ENCODE data around the gene CPXM1. TPM values are rescaled to one million over a fixed set of nuclear protein-coding genes. Genes with fewer than 3 reads are reported as not detected.
"Not testable (repeated sequence)": the region's sequence is repeated elsewhere in the genome, so short reads cannot be mapped to it uniquely, and the experiment has no call there.

The CPXM1 gene
- total RNA-seq, 4 donors from 2014 or later, result 1.9 to 7.1 (median 2.3) TPM; not detected in 1

DNA sequence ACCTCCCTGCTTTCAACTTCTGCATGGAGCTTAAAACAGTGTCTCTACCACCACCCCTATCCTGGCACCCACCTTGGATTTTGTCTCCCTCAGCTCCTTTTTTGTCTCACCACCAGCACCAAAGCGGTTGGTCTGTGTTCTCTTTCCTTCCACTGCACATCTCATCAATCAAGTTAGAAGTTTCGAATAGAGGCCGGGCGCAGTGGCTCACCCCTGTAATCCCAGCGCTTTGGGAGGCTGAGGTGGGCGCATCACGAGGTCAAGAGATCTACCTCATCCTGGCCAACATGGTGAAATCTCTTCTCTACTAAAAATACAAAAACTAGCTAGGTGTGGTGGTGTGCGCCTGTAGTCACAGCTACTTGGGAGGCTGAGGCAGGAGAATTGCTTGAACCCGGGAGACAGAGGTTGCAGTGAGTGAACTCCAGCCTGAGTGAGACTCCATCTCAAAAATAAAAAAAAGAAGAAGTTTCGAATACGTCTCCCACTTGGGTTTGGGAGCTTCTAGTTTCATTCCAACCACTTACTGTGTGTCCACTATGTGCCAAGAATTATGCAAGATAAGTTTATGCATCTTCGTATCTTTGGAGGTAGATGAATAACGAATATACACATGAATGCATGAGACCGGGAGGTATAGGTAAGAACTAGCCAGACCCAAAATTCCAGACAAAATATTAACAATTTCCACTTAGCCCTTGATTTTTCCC lies 34.1 kb upstream of the CPXM1 start:
- H3K4me1 ChIP-seq, result peaks cover 0 to 8% (median 0%) of the 10 kb centered on the region in 3 donors
- 85 to 92% methylated on average over 4 to 9 of the region's 14 CpGs for WGBS, 2 donors (ENCODE audit: low coverage in 1 of 2)
- no peaks in the 10 kb centered on the region for H3K9me3 ChIP-seq
- peaks cover 0 to 37% of the 10 kb centered on the region in 2 donors for H3K36me3 ChIP-seq
- no peak for ATAC-seq
- no peak overlapping the region for H3K27ac ChIP-seq
- H3K27me3 ChIP-seq, result no peaks in the 10 kb centered on the region
- TF ChIP-seq CTCF (IDR thresholded peaks at IDR 0.05), result no peak
- TF ChIP-seq POLR2A (IDR thresholded peaks at IDR 0.05), result no peak
- no peak for TF ChIP-seq EP300 (IDR thresholded peaks at IDR 0.05)
- TF ChIP-seq POLR2AphosphoS5 (IDR thresholded peaks at IDR 0.05), result no peak
- no peak overlapping the region for H3K4me3 ChIP-seq

DNA sequence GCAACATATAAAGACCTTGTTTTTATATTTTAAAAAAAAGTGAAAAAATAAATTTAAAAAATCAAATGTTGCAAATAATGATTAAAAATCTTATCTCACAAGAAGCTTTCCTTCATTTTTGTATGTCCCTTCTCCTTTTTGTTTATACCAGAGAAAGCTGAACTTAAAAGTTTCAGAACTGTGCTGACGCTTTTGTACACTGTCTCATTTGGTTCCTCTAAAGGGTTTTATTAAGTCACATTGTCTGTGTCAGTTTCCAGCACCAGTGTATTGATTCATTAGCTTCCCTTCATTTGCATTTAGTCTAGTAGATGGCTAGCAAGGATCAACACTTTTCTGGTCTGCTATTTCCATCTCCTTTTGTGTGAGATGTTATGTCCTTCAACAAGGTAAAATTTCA lies 33.3 kb upstream of the CPXM1 start:
- Histone ChIP-seq H3K27me3 (no peaks in the 10 kb centered on the region), H3K4me3 (no peak overlapping the region), H3K9me3 (no peaks in the 10 kb centered on the region), H3K4me1 (peaks cover 0 to under 1% (median 0%) of the 10 kb centered on the region in 3 donors), H3K27ac (no peak overlapping the region), H3K36me3 (peaks cover 0 to 37% of the 10 kb centered on the region in 2 donors)
- no peak for ATAC-seq
- 78 to 89% methylated on average over 1 of the region's 1 CpG for WGBS, 2 donors (ENCODE audit: low coverage in 1 of 2)
- TF ChIP-seq EP300 (IDR thresholded peaks at IDR 0.05) (no peak), POLR2A (IDR thresholded peaks at IDR 0.05) (no peak), POLR2AphosphoS5 (IDR thresholded peaks at IDR 0.05) (no peak), CTCF (IDR thresholded peaks at IDR 0.05) (no peak)

GRCh38 chr20:2831206-2831605 lies 30.8 kb upstream of the CPXM1 start:
- Histone ChIP-seq H3K36me3 (peaks cover 0 to 20% of the 10 kb centered on the region in 2 donors), H3K27me3 (peaks cover 21% of the 10 kb centered on the region)
- not testable (repeated sequence) for H3K27ac ChIP-seq, H3K4me3 ChIP-seq, H3K9me3 ChIP-seq, H3K4me1 ChIP-seq, ATAC-seq
- 62 to 74% methylated on average over 5 to 6 of the region's 7 CpGs for WGBS, 2 donors (ENCODE audit: low coverage in 1 of 2)

DNA sequence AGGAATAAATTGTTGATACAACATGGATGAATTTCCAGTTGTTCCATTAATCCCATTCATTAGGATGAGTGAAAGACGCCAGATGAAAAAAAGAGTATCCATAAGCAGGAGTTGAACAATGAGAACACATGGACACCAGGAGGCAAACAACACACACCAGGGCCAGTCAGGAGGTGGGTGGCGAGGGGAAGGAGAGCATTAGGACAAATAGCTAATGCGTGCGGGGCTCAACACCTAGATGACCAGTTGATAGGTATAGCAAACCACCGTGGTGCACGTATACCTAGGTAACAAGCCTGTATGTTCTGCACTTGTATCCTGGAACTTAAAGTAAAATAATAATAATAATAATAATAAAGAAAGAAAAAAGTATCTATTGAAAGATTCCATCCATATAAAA lies 28.9 kb upstream of the CPXM1 start:
- peaks cover 0 to 2% of the 10 kb centered on the region in 2 donors for H3K36me3 ChIP-seq
- ATAC-seq, result no peak
- H3K4me1 ChIP-seq, result no peaks in the 10 kb centered on the region
- TF ChIP-seq EP300 (IDR thresholded peaks at IDR 0.05) (no peak), POLR2A (IDR thresholded peaks at IDR 0.05) (no peak), CTCF (IDR thresholded peaks at IDR 0.05) (no peak), POLR2AphosphoS5 (IDR thresholded peaks at IDR 0.05) (no peak)
- H3K9me3 ChIP-seq, result no peaks in the 10 kb centered on the region
- 59 to 64% methylated on average over 6 of the region's 6 CpGs for WGBS, 2 donors (ENCODE audit: low coverage in 1 of 2)
- H3K27ac ChIP-seq, result no peak overlapping the region
- H3K27me3 ChIP-seq, result peaks cover 27% of the 10 kb centered on the region
- H3K4me3 ChIP-seq, result no peak overlapping the region

DNA sequence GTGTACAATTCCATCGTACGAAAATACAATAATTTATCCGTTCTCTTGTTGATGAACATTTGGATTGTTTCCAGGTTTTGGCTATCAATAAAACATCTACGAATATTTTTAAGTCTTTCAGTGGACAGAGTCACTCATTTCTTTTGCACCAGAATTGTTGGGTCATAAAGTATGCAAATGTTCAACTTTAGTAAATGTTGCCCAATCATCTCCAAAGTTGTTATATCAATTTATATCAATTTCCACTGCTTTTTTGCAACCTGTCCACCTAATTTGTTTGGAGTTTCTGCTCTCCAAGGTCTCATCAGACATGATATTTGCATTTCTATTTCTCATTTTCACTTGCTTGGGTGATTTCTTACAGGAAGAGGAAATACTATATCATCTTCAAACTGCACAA lies 26.2 kb upstream of the CPXM1 start:
- H3K27me3 ChIP-seq, result peaks cover 34% of the 10 kb centered on the region
- TF ChIP-seq CTCF (IDR thresholded peaks at IDR 0.05) (no peak), EP300 (IDR thresholded peaks at IDR 0.05) (no peak), POLR2AphosphoS5 (IDR thresholded peaks at IDR 0.05) (no peak), POLR2A (IDR thresholded peaks at IDR 0.05) (no peak)
- H3K9me3 ChIP-seq, result no peaks in the 10 kb centered on the region
- no peak for ATAC-seq
- 72 to 88% methylated on average over 4 of the region's 4 CpGs for WGBS, 2 donors (ENCODE audit: low coverage in 1 of 2)
- H3K4me3 ChIP-seq, result no peak overlapping the region
- no peaks in the 10 kb centered on the region for H3K36me3 ChIP-seq
- H3K4me1 ChIP-seq, result no peaks in the 10 kb centered on the region
- H3K27ac ChIP-seq, result no peak overlapping the region
